GM19023 (cell line): ENCODE results near the gene GNRH2.
"Not testable (repeated sequence)": the region's sequence is repeated elsewhere in the genome, so short reads cannot be mapped to it uniquely, and the experiment has no call there.

Source experiments
- ATAC-seq: cut with Tn5 transposase; IDR thresholded peaks from one replicate; pipeline ENCODE4 v1.9.1; 2021; ENCODE audit warnings: mild to moderate bottlenecking, moderate library complexity; ENCODE audit not compliant: unreplicated experiment

Gene GNRH2, protein sequence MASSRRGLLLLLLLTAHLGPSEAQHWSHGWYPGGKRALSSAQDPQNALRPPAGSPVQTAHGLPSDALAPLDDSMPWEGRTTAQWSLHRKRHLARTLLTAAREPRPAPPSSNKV

DNA sequence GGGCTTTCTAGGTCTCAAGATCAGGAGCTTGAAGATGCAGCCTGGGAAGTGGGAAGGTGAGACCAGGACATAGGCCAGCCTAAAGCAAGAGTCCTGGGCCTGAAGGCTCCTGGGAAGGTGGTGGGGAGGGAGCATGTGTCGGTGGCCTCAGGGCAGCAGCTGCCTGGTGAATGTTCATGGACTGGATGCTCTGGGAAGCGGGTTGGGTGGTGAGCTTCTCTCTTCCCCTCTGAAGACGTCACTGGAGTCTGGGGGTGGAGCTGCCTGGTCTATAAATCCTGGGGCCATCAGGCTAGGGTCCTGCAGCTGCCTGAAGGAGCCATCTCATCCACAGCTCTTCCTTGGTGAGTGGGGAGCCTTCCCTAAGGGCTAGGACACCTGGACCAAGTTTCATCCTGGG, at the start of gene GNRH2:
TSS of gene GNRH2 (plus strand) at position 301 of the 400 bp plus-strand sequence. CDS start 793 bp downstream, outside the sequence.
- no peak for ATAC-seq

DNA sequence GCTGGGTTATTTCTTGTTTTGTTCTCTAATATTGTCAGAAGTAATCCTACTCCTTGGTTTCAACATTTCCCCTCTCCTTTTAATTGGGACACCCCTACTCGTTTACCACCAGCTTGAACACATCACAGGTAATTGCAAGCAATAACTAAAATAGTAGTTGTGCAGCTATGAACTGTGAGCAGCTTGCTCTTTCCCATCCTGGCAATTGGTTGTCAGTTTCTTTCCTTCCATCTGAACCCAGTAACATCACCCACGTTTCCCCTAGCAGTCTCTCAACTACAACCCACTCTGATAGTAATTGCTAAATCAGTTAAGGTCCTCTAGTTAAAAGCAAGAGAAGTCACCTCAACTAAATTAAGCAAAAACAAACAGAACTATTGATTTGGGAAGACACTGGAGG, 47.6 kb upstream of the GNRH2 start:
- ATAC-seq: no peak

DNA sequence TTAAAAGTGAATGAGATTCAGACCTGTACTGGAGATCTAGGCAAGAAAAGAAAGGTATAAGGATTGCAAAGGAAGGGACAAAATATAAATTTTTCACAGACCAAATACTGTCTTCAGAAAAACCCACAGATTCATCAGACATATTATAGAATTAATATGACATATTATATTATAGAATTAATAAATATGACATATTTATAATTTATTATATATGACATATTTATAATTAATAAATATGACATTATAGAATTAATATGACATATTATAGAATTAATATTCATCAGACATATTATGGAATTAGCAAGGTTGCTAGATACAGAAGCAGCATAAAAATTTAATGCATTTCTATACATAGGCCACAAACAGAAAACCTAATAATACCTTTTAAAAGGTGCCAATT, 44.7 kb upstream of the GNRH2 start:
- no peak for ATAC-seq

DNA sequence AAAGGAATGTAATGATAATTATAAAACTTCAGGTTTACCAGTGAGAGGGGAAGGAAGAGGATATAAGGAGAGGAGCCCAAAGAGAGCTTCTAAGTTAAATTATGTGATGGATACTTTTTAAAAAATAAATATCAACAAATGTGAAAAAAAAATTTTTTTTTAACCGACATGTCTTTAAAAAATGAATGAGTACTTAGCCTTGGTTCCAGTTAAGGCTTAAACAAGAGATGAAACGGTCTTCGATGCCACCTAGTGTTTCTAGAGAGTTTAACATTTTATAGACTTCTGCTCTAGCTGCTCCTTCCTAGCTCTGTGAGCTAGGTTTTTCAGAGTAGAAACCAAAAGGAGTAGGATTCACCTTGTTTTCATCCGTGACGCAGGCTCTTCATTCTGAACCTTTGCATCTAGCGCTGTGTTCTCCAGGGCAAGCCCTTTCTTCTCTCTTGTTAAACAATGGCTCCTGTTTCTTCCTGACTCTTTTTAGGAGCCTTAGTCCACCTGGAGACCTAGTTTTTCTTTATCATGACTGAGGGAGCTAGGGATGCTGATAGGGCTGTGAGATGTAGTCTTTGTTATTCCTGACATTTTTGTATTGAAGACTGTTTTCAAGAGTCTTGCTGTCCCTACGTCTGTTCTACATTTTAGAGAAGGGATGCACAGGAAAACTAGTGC, 42.4 kb upstream of the GNRH2 start:
- ATAC-seq: no peak

DNA sequence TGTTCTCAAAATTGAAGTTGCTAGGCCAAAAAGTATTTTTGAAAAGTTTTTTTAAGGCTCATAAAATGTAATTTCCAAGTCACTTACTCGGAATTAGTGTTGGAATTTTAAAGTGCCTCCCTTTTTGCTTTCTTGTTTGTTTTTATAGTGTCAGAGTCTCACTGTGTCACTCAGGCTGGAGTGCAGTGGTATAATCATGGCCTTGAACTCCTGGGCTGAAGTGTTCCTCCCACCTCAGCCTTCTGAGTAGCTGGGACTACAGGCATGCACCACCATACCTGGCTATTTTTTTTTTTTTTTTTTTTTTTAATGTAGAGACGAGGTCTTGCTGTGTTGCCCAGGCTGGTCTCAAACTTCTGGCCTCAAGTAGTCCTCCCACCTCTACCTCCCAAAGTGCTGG, 40.0 kb upstream of the GNRH2 start:
- no peak for ATAC-seq

DNA sequence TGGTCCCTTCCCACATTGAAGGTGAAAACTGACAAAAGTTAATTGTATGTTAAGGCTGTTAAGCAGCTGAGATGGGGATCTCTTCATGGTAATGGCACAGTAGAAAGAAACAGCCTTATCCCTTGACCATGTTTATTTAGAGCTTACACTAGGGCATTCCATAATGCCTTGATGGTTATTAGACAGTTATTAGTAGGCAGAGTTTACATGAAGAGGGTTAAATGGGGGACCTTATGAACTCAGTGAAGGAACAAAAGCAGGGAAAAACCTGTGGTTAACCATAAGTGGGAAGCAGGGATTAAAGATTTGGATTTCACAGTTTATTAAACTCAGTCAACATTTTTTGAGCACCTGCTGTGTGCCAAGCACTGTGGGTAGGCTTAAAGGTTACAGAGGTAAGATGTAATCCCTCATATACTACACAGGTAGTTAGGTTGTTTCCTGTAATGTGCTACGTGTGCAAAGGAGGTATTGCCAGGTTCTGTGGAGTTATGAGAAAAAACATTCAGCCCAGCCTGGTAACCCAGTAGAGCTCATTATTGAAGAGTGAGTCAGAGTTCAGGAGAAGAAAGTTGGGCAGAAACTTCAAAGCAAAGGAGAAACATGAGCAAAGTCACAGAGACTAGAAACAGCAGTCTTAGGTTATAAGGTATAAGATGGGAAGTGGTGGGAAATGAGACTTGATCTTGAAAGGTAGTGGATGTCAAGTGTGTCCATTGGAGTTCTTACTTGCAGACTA, 32.3 kb upstream of the GNRH2 start:
- no peak for ATAC-seq

DNA sequence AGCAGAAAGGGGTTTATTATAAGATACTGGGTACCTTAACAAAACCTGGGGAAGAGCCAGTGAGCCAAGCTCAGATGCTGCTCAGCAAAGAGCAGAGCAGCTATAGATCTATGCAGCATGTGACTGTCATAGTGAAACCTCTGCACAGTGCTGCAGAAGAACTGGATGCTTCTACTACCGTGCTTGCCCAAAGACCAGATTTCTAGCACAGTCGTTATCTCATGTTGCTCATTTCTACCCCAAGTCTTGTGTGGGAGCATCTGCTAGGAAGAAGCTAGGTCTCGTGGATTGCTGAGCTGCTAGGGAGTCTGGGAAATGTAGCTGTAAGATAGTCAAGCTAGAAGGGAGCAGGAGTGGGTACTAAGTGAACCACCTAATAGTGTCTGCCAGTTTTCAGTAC, 31.7 kb upstream of the GNRH2 start:
- no peak for ATAC-seq

DNA sequence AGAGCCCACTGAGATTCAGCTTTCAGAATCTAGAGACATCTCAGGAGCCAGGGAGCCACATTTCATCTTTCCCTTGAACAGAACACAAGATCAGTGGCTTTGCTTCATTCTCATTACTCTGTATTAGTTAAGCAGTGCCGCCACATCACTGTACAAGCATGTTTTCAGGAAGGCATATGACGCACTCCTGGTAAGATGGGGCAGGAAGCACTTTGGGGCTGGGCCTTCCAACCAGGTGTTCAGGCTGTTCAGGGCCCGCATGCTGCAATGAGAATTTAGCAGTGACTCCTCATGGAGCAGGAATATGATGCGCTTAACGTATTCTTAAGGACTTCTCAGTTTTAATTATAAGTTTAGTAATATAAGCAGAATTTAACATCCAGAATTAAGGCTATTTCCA, 29.7 kb upstream of the GNRH2 start:
- no peak for ATAC-seq

DNA sequence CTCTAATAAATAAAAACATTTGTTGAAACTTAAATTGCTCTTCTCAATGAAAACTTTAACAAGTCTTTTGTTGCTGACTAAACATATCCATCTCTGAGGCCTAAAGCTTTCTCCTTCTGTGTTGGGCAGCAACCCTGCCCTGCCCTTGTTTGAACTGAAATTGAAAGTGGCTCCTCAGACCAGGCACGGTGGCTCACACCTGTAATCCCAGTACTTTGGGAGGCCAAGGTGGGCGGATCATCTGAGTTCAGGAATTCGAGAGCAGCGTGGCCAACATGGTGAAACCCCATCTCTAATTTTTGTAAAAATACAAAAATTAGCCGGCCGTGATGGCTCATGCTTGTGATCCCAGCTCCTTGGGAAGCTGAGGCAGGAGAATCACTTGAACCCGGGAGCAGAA, 29.2 kb upstream of the GNRH2 start:
- ATAC-seq: no peak

DNA sequence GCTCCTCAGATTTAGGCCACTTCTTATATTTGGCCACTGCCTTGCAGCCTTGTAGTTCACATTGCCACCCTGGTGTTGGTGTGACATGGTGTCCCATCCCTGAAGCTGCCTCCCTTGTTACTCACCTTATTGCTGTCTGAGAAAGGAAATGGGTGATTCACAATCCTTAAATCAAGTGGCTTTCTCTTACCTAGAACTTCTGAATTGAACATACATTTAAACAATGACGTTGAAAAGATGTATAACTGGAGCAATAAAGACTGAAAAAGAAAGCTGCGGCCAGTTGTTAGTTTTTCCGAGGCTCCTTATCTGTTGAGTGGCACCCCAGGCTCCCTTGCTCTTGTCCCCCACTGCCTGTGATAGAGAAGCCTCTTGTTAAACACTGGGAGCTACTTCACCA, 28.8 kb upstream of the GNRH2 start:
- ATAC-seq: no peak

DNA sequence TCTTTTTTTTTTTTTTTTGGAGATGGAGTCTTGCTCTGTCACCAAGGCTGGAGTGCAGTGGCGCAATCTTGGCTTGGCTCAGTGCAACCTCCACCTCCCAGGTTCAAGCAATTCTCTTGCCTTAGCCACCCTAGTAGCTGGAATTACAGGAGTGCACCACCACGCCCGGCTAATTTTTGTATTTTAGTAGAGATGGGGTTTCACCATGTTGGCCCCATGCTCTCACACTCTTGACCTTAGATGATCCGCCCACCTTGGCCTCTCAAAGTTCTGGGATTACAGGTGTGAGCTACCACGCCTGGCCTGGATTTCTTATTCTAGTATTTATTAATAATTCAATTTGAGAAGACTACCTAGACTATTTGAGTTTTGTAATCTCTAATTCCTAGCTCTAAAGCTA, 28.1 kb upstream of the GNRH2 start:
- ATAC-seq: not testable (repeated sequence)

DNA sequence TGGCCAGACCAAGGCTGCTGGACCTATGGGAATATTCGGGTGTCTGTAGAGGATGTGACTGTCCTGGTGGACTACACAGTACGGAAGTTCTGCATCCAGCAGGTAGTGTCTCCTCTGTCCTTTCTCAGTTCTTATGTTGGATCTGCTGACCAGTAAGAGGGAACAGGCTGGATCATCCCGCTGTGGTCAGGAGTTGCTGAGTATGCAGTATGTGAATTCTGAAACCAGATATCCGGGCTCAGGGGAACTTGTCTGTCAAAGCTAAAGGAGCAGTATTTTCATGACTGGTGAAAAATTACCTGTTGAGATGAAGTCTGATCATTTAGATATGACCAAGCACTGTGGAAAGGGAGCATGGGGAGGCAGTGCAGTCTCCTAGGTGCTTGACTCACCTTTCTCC, 22.1 kb upstream of the GNRH2 start:
- no peak for ATAC-seq

DNA sequence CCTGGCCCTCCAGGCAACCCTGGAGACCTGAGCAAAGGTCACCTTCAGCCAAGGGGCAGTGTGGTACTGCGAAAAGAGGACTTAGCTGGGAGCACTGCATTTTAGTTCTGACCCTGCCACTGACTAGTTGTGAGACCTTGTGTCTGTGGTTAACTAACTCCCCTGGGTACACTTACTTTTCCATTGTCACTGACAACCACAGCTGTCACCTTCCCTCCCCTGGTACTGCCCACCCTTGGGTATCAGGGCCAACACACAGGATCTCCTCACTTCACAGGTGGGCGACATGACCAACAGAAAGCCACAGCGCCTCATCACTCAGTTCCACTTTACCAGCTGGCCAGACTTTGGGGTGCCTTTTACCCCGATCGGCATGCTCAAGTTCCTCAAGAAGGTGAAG, 21.6 kb upstream of the GNRH2 start:
- no peak for ATAC-seq

DNA sequence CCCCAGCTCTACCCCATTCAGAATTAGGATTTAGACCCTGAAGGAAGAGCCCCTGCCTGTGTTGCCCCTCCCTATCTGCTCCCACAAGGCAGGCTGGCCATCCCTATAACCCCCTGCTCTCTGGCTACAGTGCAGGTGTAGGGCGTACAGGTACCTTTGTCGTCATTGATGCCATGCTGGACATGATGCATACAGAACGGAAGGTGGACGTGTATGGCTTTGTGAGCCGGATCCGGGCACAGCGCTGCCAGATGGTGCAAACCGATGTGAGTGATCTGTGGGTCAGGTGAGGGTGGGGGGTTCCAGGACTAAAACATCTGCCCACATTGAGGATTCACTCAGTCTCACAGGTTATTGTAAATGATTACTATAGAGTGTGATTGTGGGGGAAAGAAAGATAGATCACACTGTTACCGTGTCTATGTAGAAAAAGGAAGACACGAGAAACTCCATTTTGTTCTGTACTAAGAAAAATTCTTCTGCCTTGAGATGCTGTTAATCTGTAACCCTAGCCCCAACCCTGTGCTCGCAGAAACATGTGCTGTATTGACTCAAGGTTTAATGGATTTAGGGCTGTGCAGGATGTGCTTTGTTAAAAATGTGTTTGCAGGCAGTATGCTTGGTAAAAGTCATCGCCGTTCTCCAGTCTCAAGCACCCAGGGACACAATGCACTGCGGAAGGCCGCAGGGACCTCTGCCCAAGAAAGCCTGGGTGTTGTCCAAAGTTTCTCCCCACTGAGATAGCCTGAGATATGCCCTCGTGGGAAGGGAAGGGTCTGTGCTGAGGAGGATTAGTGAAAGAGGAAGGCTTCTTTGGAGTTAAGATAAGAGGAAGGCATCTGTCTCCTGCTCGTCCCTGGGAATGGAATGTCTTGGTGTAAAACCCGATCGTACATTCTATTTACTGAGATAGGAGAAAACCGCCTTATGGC, 20.6 kb upstream of the GNRH2 start:
- not testable (repeated sequence) for ATAC-seq

DNA sequence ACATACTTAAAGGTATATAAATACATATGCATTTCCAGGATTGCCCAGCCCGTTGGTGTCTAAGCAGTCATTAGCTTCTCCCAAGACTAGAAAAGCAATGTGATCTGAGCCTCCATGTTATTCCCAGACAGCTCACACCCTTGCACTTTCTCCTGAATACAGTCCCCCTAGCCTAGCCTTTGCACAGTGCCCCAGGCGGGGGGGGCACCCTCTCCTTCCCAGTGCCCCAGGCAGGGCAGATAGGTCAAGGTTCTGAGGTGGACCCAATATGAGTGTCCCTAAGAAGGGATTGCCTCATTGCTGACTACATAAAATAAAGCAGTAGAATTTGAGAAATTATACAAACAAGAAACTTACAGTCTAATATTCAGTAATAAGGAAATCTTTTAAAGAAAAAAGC, 15.4 kb upstream of the GNRH2 start:
- ATAC-seq: no peak

DNA sequence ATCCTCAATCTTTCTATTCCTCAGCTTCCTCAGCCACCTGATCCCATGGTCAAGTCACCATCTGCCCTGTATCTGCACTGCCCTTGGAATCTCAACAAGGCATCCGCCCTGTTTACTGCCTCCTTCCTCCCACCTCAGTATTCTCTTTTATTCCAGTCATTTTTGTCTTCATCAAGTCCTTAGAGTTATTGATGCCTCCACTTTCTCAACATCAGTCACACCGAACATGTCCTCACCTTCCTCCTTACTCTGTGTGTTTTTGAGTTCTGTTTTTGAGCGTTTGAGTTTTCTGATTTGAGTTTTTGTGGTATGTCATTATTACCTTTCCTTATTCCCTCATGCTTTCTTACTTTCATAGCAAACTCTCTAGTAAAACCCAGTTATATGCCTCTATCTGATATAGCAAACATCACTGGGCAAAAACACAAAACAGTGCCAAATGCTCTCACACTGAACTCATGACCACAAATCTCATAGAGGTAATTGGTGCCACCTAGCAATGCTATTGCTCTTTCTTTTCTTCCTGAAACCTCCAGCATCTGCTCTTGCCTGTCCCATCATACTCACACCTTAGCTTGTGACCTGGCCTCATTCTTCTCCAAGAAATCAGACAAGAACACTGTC, 11.8 kb upstream of the GNRH2 start:
- no peak for ATAC-seq

DNA sequence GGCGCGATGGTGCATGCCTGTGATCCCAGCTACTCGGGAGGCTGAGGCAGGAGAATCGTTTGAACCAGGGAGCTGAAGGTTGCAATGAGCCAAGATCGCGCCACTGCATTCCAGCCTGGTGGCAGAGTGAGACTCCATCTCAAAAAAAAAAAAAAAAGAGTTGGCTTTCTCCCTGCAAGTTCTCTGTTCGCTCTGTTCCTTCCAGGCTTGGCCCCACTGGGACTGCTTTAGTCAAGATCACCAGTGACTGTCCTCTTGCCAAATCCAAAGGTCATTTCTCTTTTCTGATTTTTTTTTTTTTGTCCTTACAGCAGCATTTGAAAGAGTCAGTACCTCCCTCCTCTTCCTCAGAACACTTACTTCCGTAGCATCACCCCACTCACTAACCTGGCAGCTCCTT, 10.8 kb upstream of the GNRH2 start:
- no peak for ATAC-seq

DNA sequence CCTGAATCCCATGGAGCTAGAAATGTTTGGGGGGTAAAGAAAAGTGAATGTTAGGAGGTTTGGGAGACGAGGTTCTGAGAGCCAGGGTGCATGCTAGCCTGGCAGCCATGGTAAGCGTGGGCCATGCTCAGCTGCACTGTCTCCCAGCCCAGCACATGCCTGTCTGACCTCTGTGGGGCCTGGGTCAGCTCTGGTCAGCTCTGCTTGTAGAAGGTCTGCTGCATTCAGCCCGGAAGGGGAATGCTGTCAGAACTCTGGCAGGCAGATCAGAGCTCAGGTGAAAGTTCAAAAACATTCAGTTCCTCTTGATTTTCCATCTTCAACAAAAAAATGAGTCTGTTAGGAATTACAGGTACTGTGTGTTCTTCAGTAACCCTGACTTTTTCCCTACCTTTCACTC, 5.8 kb upstream of the GNRH2 start:
- no peak for ATAC-seq

DNA sequence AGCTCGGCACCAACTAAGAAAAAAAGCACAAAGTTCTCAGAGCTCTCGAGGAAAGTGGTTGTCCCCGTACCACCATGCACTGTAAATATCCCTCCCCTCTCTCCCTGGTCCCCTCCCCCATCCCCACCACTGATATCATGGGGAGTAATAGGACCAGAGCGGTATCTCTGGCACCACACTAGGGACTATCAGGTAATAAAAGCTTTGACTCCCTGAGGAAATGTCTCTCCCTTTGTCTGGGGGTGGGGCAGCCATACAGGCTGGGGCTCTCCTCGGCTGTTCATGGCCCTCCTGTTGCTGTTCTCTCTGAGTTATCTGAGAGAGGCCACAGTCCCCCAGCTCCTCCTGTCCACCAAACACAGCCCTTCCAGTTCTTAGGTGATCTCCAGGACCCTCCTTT, 5.0 kb upstream of the GNRH2 start:
- no peak for ATAC-seq

DNA sequence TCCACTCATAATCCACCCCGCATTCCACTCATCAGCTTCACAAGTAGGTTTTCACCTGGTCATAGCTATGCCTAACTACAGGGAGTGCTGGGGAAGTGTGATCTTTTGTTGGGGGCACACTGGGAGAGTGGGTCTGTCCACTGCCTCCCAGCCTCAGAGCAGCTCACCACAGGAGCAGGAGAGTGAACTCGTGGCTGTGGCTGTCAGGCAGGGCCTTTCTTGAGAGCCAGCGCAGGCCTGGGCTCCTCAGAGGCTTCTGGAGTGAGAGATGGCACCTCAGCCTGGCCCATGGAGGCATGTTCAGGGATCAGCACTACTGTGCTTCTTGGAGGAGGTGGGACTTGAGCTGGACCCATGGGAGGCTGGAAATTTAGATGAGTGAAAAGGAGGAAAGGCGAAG, 4.0 kb upstream of the GNRH2 start:
- ATAC-seq: no peak

DNA sequence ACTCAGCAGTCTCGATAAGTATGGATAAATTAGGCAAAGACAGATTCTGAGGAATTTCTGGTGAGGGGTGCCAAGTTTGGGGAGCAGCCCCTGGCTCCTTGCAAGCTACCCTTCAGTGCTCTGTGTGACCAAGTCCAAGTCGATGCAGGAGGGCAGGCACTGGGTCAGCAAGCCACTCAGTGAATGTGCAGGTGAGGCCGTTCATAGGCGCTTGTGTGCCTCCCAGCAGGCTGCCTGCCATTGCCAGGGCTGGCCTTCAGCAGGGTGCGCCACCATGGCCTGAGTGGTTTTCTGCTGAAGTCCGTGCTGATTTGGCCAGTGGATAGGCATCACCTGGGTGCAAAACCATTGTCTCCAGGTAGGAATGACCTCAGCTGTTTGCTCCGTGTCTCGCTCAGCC, 3.3 kb upstream of the GNRH2 start:
- ATAC-seq: no peak
